ENCODE results near the gene P4HA1.

P4HA1 gene

DNA sequence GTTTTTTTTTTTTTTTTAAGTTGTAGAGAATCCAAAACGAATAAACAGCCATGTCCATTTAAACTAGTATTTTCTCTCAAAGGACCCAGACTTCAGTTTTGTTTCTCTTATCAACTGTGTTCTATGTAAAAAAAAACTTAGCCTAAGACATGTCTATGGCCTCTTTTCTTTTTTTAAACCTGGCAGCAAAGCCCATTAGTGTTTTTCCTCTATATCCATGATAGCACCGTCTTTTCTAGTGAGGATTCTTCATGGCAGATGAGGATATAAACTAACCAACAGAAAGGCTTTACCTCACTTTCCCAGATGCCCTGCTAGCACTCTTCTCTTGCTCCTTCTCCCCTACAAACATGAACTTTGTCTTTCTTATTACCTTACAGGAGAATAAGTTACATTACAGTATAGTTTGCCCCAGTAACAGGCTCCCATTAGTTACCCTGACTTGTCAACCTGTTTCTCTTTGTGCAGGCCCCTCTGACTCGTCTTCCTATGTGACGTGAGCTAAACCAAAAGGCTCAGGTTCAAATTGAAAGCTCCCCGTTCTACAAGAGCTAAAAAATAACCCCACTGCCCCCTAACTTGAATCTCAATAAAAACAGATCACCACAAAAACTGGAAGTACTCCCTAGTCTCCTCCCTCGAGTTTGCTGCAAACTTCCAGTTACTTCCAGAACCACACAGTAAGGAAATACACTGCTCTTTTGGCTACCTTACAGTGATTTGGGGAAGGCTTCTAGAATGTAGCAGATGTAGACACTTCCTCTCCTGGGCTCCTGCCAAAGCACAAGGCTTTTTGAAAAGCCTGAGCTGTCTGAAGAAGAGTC is 20.1 kb downstream of the P4HA1 start:
- no peak overlapping the region for H3K4me3 ChIP-seq (ENCODE audit: low read depth, low read length)
- TF ChIP-seq, protein P1, sequence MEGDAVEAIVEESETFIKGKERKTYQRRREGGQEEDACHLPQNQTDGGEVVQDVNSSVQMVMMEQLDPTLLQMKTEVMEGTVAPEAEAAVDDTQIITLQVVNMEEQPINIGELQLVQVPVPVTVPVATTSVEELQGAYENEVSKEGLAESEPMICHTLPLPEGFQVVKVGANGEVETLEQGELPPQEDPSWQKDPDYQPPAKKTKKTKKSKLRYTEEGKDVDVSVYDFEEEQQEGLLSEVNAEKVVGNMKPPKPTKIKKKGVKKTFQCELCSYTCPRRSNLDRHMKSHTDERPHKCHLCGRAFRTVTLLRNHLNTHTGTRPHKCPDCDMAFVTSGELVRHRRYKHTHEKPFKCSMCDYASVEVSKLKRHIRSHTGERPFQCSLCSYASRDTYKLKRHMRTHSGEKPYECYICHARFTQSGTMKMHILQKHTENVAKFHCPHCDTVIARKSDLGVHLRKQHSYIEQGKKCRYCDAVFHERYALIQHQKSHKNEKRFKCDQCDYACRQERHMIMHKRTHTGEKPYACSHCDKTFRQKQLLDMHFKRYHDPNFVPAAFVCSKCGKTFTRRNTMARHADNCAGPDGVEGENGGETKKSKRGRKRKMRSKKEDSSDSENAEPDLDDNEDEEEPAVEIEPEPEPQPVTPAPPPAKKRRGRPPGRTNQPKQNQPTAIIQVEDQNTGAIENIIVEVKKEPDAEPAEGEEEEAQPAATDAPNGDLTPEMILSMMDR (IDR thresholded peaks at IDR 0.05; ENCODE audit: low read depth, low read length), result no peak

DNA sequence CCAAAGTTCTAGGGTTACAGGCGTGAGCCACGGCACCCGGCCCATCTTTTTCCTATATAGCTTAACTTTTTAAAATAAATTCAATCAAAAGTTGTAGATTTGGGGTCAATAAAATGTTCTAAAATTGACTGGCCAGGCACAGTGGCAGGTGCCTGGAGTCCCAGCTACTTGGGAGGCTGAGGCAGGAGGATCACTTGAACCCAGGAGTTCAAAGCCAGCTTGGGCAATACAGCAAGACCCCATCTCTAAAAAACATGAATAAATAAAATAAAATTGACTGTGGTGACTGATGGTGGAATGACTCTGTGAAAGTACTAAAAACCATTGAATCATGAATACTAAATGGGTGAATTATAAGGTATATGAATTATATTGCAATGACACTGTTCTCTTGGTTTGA is 20.8 kb downstream of the P4HA1 start:
- TF ChIP-seq, protein P1 (IDR thresholded peaks at IDR 0.05; ENCODE audit: low read depth, low read length), result no peak
- no peak overlapping the region for H3K4me3 ChIP-seq (ENCODE audit: low read depth, low read length)

DNA sequence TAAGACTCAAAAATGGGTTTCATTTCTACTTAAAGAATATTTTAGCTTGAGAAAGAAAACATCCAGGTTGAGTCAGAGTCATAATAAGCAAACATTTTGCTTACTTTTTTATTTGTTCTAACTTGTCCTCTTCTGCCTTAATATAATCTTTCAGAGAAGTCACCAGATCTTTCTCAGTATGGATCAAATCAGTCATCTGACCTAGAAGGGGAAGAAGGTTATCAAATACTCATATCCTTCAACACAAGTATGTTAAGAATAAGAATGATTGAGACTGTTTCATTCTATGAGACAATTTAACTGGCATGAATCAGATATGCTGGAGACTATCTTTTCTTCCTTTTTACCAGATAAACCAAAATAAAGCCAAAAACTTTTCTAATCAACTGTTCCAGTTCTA is 23.0 kb downstream of the P4HA1 start:
- H3K4me3 ChIP-seq (ENCODE audit: low read depth, low read length), result no peak overlapping the region
- TF ChIP-seq, protein P1 (IDR thresholded peaks at IDR 0.05; ENCODE audit: low read depth, low read length), result no peak

DNA sequence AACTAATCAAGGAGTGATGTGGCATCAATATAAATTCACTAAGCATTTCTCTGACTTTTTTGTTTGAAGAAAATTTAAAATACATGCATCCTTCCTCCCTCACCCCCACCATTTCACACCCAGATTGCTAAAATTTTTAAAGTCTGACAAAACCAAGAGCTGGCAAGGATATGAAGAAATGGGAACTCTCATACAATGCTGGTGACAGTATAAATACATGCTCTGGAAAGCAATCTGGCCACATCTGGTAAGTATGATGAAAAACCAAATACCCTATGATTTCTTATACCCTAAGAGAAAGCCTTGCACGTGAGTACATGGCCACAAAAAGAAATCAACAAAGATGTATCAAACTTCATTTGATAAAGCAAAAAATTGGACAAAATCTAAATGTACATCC is 31.2 kb downstream of the P4HA1 start:
- TF ChIP-seq, protein P1 (IDR thresholded peaks at IDR 0.05; ENCODE audit: low read depth, low read length), result no peak
- no peak overlapping the region for H3K4me3 ChIP-seq (ENCODE audit: low read depth, low read length)

DNA sequence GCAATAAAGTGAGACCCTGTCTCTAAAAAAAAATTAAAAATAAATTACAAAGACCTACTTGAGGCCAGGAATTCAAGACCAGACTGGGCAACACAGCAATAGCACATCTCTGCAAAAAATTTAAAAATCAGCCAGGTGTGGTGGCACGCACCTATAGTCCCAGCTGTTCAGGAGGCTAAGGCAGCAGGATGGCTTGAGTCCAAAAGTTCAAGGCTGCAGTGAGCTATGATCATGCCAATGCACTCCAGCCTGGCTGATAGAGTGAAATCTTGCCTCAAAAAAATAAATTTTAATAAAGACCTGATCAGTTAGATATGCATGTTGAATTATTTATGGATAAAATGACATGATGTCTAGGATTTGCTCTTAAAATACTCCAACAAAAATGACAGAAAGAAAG is 34.9 kb downstream of the P4HA1 start:
- TF ChIP-seq, protein P1 (IDR thresholded peaks at IDR 0.05; ENCODE audit: low read depth, low read length), result no peak

DNA sequence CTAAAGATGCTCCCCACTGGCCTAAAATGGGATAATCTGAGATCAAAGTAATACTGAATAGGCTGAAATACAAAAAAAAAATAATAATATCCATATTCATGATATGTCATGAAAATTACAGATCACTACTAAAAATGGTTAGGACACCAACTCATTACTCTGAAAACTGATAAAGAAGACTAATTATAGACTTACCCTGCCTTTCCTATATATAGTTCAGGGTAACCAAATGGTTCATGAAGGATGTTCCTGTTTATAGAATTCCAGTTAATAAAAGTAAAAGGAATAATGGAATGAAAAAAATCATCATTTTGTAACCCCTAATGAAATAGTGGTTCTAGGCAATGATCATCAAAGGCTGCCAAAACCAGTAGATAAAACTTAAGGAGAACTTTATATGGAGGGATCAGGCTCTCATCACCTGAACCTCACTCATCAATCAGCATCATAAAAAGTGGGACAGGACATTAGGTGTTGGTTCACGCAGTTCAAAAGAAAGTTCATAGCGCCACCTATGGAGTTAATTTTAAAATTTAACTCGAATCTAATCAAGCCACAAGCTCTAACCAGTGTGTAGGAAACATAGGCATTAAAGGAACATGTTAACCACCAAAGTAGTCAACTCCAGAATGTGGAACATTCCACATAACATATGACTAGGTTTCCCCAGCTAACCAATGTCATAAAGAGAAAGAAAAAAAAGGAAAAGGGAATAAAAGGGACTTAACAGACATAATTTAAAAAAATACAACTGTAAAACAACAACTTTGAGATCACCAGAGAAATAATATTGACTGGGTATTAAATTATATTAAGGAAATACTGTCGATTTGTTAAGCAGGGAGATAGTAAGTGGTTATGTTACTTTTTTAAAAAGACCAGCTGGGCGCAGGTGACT is 35.7 kb downstream of the P4HA1 start:
- TF ChIP-seq, protein P1 (IDR thresholded peaks at IDR 0.05; ENCODE audit: low read depth, low read length), result no peak
- H3K4me3 ChIP-seq (ENCODE audit: low read depth, low read length), result no peak overlapping the region

More for the DNA sequence above, 34.9 kb downstream of the P4HA1 start:
- H3K4me3 ChIP-seq (ENCODE audit: low read depth, low read length), result no peak overlapping the region

DNA sequence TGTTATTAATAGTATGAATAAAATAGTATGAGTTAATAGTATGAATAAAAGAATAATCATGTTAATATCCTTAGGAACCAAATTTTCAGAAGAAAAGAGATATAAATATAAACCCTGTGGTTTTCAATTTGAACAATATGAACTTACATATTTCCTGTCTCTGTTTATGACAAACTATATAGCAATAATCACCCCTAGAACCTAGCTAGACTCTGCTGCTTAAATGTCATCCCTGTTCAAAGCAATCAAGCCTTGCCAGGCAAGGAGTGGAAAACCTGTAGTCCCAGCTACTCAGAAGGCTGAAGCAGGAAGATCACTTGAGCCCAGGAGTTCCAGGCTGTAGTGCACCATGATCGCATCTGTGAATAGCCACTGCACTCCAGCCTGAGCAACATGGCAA is 36.5 kb downstream of the P4HA1 start:
- TF ChIP-seq, protein P1 (IDR thresholded peaks at IDR 0.05; ENCODE audit: low read depth, low read length), result no peak
- H3K4me3 ChIP-seq (ENCODE audit: low read depth, low read length), result no peak overlapping the region
